ENCODE results near the gene NHERF1.

DNA sequence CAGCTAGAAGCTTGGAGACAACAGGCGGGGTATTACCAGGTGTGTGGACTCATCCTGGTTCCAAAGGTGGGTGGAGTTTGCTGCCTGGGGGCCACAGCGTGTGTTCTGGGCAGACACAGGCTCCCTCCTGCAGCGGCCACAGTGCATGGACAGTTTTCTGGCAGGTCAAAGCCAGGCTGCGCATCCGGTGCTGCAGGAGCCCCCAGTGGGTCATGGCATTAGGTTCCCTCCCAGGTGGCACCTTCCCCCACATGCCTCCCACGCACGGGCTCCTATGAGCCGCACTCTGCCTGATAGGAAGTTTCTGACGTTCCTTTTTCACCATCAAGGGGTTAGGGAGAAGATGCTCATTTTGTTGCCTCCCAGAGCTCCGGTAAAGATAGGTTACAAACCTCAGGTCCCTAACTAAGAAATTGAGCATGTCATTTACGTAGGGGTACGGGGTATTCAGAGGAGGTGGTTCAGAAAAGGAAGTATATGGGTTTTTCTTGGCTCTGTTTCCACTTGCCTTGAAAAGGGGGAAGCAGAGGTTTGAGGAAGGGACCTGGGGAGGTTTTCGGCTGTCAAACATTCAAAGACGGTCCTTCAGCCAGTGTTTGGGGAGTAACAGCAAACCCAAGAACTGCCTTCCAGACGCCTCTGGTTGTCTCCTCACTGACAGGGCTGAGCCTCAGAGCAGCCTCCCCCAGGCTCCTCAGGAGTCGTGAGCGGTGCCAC, 60.4 kb downstream of the NHERF1 start:
- TF ChIP-seq, protein P1, sequence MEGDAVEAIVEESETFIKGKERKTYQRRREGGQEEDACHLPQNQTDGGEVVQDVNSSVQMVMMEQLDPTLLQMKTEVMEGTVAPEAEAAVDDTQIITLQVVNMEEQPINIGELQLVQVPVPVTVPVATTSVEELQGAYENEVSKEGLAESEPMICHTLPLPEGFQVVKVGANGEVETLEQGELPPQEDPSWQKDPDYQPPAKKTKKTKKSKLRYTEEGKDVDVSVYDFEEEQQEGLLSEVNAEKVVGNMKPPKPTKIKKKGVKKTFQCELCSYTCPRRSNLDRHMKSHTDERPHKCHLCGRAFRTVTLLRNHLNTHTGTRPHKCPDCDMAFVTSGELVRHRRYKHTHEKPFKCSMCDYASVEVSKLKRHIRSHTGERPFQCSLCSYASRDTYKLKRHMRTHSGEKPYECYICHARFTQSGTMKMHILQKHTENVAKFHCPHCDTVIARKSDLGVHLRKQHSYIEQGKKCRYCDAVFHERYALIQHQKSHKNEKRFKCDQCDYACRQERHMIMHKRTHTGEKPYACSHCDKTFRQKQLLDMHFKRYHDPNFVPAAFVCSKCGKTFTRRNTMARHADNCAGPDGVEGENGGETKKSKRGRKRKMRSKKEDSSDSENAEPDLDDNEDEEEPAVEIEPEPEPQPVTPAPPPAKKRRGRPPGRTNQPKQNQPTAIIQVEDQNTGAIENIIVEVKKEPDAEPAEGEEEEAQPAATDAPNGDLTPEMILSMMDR (IDR thresholded peaks at IDR 0.05; ENCODE audit: control extremely low read depth in 1 of 3, insufficient read depth in 1 of 3, low read depth in 1 of 3, low read length in 3 of 3) = no peak
- TF ChIP-seq POLR2A (IDR thresholded peaks at IDR 0.05; ENCODE audit: control extremely low read depth in 1 of 2, low read depth in 2 of 2, low read length in 2 of 2) (no peak), GABPA (IDR thresholded peaks at IDR 0.05; ENCODE audit: borderline replicate concordance, insufficient read depth, low read length) (no peak), MAX (IDR thresholded peaks at IDR 0.05) (no peak), POLR2AphosphoS5 (IDR thresholded peaks at IDR 0.05; ENCODE audit: low read depth, low read length) (no peak), ASH2L (IDR thresholded peaks at IDR 0.05; ENCODE audit: low read length) (no peak), CREB1 (IDR thresholded peaks at IDR 0.05) (no peak), CBX8 (IDR thresholded peaks at IDR 0.05; ENCODE audit: borderline replicate concordance, low read depth, low read length) (no peak)

Data from H1 (cell line).